GM18858 (cell line): Measurements from ENCODE around the gene RGS7.
"Not testable (repeated sequence)": the region's sequence is repeated elsewhere in the genome, so short reads cannot be mapped to it uniquely, and the experiment has no call there.

Experiments used
- ATAC-seq: cut with Tn5 transposase; IDR thresholded peaks from one replicate; pipeline ENCODE4 v1.9.1; 2021; ENCODE audit not compliant: unreplicated experiment

RGS7 gene

GRCh38 chr1:240936911-240937668, 419.9 kb downstream of the RGS7 start:
- no peak for ATAC-seq

- no peak for ATAC-seq
Observed at GRCh38 chr1:240935920-240936319, 421.1 kb downstream of the RGS7 start.

DNA sequence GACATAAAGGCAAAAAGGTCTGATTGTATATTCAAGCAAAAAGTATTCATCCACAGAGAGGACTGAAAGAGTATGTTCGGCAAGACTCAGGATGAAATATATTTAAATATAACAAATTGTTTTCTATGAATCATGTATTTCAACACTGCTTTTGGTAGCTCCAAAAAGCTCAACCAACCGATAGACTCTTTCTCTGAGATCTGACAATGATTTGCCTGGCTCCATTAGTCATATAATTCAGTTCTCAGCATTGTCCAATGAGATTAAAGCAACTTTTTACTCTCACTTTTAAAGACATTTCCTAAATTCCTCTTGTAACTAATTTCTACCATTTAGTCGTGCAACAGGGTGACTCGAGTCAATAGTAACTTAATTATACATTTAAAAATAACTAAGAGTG, 426.0 kb downstream of the RGS7 start:
- no peak for ATAC-seq

- ATAC-seq = no peak
Observed at GRCh38 chr1:240928265-240928664, 428.7 kb downstream of the RGS7 start.

GRCh38 chr1:240927821-240928220, 429.2 kb downstream of the RGS7 start:
- no peak for ATAC-seq

- no peak for ATAC-seq
Observed at GRCh38 chr1:240925273-240925672, 431.7 kb downstream of the RGS7 start.

- no peak for ATAC-seq
Observed at GRCh38 chr1:240917976-240918375, 439.0 kb downstream of the RGS7 start.

GRCh38 chr1:240914506-240914905, 442.5 kb downstream of the RGS7 start:
- ATAC-seq = no peak

DNA sequence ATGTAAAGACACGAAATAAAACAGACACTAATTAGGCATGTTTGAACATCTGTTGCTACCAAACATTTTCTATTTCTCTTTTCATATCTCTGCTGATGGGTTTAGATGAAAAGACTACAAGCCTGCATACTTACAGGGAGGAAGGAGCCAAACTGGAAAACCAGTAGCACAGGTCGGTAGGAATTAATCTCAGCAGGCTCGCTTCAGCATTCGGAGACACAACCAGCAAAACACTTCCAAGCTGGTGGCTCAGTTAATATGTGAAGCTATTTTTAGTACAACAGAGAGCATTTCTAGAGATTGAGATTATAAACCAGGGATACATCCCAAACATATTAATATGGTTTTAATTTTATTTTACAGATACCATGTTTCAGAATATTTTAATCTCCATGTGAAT, 444.2 kb downstream of the RGS7 start:
- ATAC-seq = no peak

DNA sequence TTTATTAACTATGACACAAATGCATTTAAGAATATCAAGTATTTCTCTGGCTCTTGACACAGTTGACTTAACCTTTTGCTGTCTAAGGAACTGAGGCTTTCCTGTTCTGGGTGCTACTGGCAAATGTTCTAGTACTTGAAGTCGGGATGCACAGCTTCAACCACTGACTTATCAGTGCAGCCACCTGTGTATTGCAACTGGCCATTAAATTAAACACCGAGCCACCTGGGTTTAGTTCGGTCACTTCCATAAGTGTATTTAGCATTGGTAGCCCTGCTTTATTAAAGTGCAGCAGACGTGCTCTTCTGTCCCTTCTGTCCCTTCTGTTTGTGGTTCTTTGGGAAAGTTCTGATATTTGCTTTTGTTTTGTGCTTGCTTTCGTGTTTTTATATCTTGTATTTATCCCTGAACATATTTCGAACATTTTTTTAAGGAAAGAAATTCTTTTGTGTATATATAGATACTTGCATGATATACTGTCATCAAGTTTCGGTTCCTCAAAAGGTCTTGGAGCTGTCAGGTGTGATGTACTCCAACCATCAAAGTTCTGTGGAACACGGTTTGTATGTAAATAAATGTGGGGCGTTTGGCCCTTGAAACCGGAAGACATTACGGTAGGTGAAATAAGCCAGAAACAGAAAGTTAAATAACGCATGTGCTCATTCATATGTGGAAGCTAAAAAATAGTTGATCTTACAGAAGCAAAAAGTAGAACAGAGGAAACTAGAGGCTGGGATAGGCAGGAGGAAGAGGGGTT, 447.1 kb downstream of the RGS7 start:
- peak; percentile 75 for ATAC-seq

- ATAC-seq = no peak
Observed at GRCh38 chr1:240906477-240906876, 450.5 kb downstream of the RGS7 start.

DNA sequence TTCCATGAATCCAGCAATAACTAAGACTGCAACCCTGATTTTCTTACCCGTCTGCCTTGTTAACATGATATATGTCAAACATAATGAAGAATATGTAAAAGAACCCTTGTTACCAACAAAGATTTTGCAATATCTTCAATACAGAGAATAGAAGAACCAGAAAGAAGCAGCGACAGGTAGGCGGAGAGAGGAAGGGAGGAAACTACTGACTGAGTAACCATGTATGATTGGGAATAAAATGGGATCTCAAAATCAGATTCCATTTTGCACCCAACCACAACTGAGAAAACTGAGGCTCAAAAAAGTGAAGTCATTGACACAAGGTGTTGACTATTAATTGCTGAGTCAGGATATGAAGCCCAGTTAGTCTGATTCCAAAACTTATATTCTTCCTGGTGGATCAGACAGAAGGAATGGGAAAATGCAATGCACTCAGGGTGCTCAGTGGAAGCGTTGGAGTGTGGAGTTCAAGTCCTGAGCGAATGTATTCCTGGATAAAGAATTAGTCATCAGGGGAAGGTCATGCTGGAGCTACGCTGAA, 451.7 kb downstream of the RGS7 start:
- ATAC-seq = no peak

GRCh38 chr1:240895424-240895823, 461.6 kb downstream of the RGS7 start:
- ATAC-seq = not testable (repeated sequence)

DNA sequence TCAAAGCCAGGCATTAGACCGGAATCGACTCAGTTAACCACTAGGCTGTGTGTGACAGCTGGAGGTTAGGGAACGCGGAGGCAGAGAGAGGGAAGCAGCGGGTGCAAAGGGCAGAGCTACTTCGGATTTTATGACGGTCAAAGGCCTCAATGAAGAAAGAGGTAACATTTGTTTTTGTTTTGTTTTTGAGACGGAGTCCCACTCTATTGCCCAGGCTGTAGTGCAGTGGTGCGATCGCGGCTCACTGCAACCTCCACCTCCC, 468.3 kb downstream of the RGS7 start:
- no peak for ATAC-seq

DNA sequence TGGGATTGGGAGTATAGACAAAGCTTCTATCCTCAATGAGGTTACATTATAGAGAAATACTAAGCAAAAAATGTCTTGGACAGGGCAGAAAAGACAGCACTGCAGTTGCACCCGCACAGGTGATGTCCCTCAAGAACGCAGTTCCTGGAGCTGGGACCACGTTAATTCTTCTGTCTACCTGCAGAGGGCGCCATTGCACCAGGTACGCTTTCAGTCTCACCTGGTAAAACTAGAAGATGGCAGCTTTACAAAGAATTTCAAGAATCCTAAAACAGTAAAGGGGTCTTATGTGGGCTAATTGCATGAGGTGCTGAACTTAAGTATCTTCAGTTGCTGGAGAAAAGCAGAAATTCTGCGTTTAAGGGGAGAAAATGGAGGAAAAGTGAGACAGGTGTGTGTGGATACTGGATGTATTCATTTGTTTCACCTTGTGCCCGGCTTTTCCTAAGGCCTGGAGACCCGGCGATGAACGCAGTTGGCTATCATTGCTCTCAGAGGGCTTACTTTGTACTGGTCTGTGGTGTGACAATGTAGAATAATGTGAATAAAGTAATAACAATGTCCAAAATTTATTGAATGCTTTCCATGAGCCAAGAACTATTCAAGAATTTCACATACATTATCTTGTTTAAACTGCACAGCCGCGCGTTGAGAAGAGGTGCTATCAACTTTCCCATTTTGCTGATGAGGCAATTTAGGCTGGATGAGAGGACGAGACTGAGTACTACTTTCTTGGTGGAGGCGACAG, 468.8 kb downstream of the RGS7 start:
- peak; percentile 80 for ATAC-seq

DNA sequence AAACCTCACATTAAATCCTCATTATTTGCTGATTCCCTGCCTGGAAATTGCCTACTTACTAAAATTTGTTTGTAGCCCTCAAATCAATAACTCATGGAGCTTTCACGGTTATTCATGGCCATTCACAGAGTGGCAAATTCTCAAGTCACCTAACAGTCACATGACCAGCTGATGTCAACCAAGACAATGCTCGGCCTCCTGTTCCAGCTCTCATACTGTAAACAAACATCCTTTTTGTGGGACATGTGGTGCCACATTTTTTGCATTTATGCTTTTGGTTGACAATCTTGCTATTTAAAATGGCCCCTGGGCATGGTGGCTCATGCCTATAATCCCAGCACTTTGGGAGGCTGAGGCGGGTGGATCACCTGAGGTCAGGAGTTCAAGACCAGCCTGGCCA, 473.5 kb downstream of the RGS7 start:
- ATAC-seq = no peak

DNA sequence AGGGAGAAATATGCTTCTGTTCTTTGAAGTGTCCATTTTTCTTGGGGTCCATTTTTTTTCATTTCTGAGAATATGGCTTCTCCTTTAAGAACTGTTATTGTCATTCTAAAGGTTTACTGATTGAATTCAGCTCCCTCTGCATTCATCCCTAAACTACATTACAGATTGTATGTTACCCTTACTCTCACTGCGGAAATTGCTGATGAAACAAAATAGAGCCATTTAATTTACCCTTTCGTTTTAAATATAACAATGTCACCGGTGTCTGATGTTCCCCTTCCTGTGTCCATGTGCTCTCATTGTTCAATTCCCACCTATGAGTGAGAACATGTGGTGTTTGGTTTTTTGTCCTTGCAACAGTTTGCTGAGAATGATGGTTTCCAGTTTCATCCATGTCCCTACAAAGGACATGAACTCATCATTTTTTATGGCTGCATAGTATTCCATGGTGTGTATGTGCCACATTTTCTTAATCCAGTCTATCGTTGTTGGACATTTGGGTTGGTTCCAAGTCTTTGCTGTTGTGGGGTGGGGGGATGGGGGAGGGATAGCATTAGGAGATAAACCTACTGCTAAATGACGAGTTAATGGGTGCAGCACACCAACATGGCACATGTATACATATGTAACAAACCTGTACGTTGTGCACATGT, 474.2 kb downstream of the RGS7 start:
- not testable (repeated sequence) for ATAC-seq

DNA sequence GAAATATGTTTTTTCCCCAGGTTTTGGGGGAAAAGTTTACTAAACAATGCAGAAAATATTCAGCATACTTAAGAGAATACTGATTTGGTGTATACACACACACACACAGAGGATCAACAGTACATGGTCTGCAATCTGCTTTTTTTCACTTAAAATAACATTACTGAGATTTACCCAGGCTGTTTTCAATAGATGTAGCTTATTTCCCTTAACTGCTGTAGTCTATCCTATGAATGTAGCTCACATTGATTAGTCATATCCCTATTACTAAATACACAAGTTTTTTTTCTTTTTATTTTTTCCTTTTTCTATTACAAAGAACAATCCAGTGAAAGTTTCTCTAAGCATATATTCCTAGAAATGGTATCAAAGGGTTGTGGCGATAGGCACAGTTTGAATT, 478.4 kb downstream of the RGS7 start:
- ATAC-seq = no peak

GRCh38 chr1:240877605-240878004, 479.4 kb downstream of the RGS7 start:
- ATAC-seq = no peak

- ATAC-seq = no peak
Observed at GRCh38 chr1:240876071-240876470, 480.9 kb downstream of the RGS7 start.

DNA sequence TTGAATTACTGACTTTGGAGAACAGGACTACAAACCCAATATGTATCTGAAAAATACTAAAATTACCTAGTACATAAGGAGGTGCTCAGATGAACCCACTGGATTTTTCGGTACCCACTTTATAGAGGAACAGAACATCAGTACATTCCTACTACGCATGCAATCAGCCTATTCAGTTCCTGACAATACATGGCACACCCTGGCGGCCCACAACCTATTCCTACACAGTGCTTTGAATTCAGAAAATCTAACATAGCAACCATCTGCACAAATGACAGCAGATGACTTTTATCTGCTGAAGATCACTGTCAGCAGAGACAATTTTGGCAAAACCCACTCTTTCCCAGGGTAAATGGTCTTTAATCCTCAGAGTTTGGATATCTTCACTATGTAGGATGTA, 487.9 kb downstream of the RGS7 start:
- no peak for ATAC-seq
